DMS53 (cell line): Measurements from ENCODE around the gene SMARCB1.

ENCODE experiments used
- DNase-seq: peaks from one replicate; lab custom pipeline; 2025; lab: John Stamatoyannopoulos, UW

Gene SMARCB1

GRCh38 chr22:23831781-23832180, 45.0 kb downstream of the SMARCB1 start:
- no peak for DNase-seq

GRCh38 chr22:23832226-23833016, 45.7 kb downstream of the SMARCB1 start:
- no peak for DNase-seq

GRCh38 chr22:23833017-23833751, 46.4 kb downstream of the SMARCB1 start:
- no peak for DNase-seq

- DNase-seq = no peak
These were observed 47.1 kb downstream of the SMARCB1 start for GRCh38 chr22:23833911-23834317.

GRCh38 chr22:23834406-23834792, 47.6 kb downstream of the SMARCB1 start:
- no peak for DNase-seq

- DNase-seq = no peak
These were observed 48.2 kb downstream of the SMARCB1 start for GRCh38 chr22:23834793-23835483.

- DNase-seq = no peak
These were observed 48.8 kb downstream of the SMARCB1 start for GRCh38 chr22:23835484-23836144.

GRCh38 chr22:23836281-23836680, 49.5 kb downstream of the SMARCB1 start:
- no peak for DNase-seq

GRCh38 chr22:23836692-23837495, 50.1 kb downstream of the SMARCB1 start:
- no peak for DNase-seq

GRCh38 chr22:23837496-23837859, 50.7 kb downstream of the SMARCB1 start:
- peak; percentile 6 for DNase-seq

GRCh38 chr22:23837911-23838680, 51.3 kb downstream of the SMARCB1 start:
- DNase-seq = peak; percentile 30

- peak; percentile 96 for DNase-seq
These were observed 52.1 kb downstream of the SMARCB1 start, which contains the start of gene DERL3 for GRCh38 chr22:23838681-23839468. TSS of gene DERL3 (minus strand) at chr22:23839006. CDS start at chr22:23838987, 19 bp downstream.

- no peak for DNase-seq
These were observed 53.3 kb downstream of the SMARCB1 start for GRCh38 chr22:23840026-23840425.

GRCh38 chr22:23841292-23841691, 54.5 kb downstream of the SMARCB1 start:
- DNase-seq = no peak

GRCh38 chr22:23841736-23842445, 55.1 kb downstream of the SMARCB1 start:
- DNase-seq = no peak

- DNase-seq = no peak
These were observed 55.8 kb downstream of the SMARCB1 start for GRCh38 chr22:23842599-23842998.

GRCh38 chr22:23844739-23845202, 58.0 kb downstream of the SMARCB1 start:
- DNase-seq = no peak

GRCh38 chr22:23845265-23846080, 58.7 kb downstream of the SMARCB1 start:
- DNase-seq = no peak
